T-helper 2 cell treated with Interferon-gamma antibody and Interleukin-4, amounts not matched to agents 5 μg/mL and 100 μg/mL, for 36 hours (primary cell): ENCODE data around the gene UNKL.

Experiments
- DNase-seq: peaks from one replicate; pipeline ENCODE4 v3.0.0; 2021; ENCODE audit warnings: low spot score
- H3K27ac Mint-ChIP-seq: one replicate; pipeline ENCODE4 v1.8.0; 2021; ENCODE audit warnings: mild to moderate bottlenecking, mixed read lengths
- H3K27me3 Mint-ChIP-seq: one replicate; pipeline ENCODE4 v1.8.0; 2021; ENCODE audit warnings: low read depth, mixed read lengths
- H3K36me3 Mint-ChIP-seq: one replicate; pipeline ENCODE4 v1.8.0; 2021; ENCODE audit warnings: low read depth, mixed read lengths
- H3K4me1 Mint-ChIP-seq: one replicate; pipeline ENCODE4 v1.8.0; 2021; ENCODE audit warnings: low read depth, mixed read lengths
- H3K4me3 Mint-ChIP-seq: one replicate; pipeline ENCODE4 v1.8.0; 2022; ENCODE audit warnings: mild to moderate bottlenecking, moderate library complexity, mixed read lengths
- H3K9me3 Mint-ChIP-seq: one replicate; pipeline ENCODE4 v1.8.0; 2021; ENCODE audit warnings: mixed read lengths

Gene UNKL

DNA sequence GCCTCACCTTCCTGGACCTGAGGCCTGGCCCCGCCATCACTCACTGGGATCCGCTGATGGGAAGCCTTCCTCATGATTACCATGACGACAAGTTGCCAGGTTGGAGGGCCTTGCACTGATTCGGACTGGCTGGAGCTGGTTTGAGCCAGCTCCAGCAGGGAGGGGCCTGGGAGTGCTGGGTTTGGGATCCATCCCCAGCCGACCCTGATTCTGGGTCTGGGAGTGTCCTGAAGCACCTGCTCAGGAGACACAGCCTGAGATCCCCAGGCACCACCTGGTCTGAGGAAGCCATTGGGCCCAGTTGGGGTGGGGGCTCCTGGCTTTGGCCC, 86.9 kb downstream of the UNKL start:
- DNase-seq: no peak
- peaks cover 4% of the 10 kb centered on the region for H3K36me3 Mint-ChIP-seq
- H3K27me3 Mint-ChIP-seq: peaks cover 12% of the 10 kb centered on the region
- no peaks in the 10 kb centered on the region for H3K9me3 Mint-ChIP-seq
- H3K27ac Mint-ChIP-seq: no peak overlapping the region
- H3K4me1 Mint-ChIP-seq: peaks cover 10% of the 10 kb centered on the region
- H3K4me3 Mint-ChIP-seq: no peak overlapping the region

- Mint-ChIP-seq H3K4me1 (peaks cover 7% of the 10 kb centered on the region), H3K27me3 (peaks cover 7% of the 10 kb centered on the region), H3K36me3 (peaks cover 7% of the 10 kb centered on the region), H3K27ac (no peak overlapping the region), H3K9me3 (no peaks in the 10 kb centered on the region), H3K4me3 (no peak overlapping the region)
- DNase-seq: no peak
Observed at GRCh38 chr16:1326946-1327618, 87.4 kb downstream of the UNKL start.

- no peak for DNase-seq
- Mint-ChIP-seq H3K36me3 (peaks cover 7% of the 10 kb centered on the region), H3K4me1 (peaks cover 2% of the 10 kb centered on the region), H3K4me3 (no peak overlapping the region), H3K27ac (no peak overlapping the region), H3K9me3 (no peaks in the 10 kb centered on the region), H3K27me3 (peaks cover 2% of the 10 kb centered on the region)
Observed at GRCh38 chr16:1326391-1326790, 88.1 kb downstream of the UNKL start.

GRCh38 chr16:1325673-1326371, 88.7 kb downstream of the UNKL start:
- H3K27ac Mint-ChIP-seq: no peak overlapping the region
- no peak overlapping the region for H3K4me3 Mint-ChIP-seq
- H3K4me1 Mint-ChIP-seq: no peaks in the 10 kb centered on the region
- no peaks in the 10 kb centered on the region for H3K9me3 Mint-ChIP-seq
- no peak for DNase-seq
- H3K27me3 Mint-ChIP-seq: no peaks in the 10 kb centered on the region
- H3K36me3 Mint-ChIP-seq: peaks cover 10% of the 10 kb centered on the region

DNA sequence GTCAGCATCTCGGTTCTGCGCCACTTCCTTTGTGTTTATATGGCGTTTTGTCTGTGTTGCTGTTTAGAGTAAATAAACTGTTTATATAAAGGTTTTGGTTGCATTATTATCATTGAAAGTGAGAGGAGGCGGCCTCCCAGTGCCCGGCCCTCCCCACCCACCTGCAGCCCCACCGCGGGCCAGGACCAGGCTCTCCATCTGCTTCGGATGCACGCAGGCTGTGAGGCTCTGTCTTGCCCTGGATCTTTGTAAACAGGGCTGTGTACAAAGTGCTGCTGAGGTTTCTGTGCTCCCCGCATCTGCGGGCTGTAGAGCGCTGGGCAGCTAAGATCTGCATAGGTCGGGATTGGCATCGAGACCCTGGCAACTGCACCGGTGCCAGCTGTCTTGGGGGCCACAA, 89.2 kb downstream of the UNKL start:
- Mint-ChIP-seq H3K4me1 (no peaks in the 10 kb centered on the region), H3K27ac (no peak overlapping the region), H3K27me3 (no peaks in the 10 kb centered on the region), H3K9me3 (no peaks in the 10 kb centered on the region), H3K4me3 (no peak overlapping the region), H3K36me3 (peaks cover 13% of the 10 kb centered on the region)
- no peak for DNase-seq

DNA sequence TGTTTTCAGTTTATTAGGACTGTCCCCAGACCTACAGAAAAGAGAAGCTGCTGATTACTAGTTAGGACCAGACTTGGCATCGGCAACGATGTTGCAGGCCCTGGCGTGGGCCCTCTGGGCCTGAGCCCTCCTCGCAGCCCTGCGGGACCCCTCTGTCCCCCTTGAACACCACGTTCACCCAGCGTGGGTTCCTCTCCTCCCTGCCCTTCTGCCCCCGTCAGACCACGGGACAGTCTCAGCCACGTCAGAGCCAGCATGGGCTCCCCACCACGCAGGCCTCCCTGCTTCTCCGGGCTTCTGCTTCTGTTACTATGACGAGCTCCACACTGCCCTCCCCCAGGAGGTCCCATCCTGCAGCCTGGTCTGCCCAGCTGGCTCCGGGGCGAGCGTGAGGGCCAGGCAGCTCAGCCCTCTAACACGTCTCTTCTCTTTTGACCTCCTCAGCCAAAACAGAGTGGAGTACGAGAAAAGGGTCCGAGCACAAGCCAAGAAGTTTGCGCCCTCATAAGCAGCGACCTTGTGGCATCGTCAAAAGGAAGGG, 90.1 kb downstream of the UNKL start:
- no peaks in the 10 kb centered on the region for H3K9me3 Mint-ChIP-seq
- no peak overlapping the region for H3K27ac Mint-ChIP-seq
- H3K27me3 Mint-ChIP-seq: no peaks in the 10 kb centered on the region
- DNase-seq: no peak
- peaks cover 22% of the 10 kb centered on the region for H3K36me3 Mint-ChIP-seq
- no peak overlapping the region for H3K4me3 Mint-ChIP-seq
- no peaks in the 10 kb centered on the region for H3K4me1 Mint-ChIP-seq

DNA sequence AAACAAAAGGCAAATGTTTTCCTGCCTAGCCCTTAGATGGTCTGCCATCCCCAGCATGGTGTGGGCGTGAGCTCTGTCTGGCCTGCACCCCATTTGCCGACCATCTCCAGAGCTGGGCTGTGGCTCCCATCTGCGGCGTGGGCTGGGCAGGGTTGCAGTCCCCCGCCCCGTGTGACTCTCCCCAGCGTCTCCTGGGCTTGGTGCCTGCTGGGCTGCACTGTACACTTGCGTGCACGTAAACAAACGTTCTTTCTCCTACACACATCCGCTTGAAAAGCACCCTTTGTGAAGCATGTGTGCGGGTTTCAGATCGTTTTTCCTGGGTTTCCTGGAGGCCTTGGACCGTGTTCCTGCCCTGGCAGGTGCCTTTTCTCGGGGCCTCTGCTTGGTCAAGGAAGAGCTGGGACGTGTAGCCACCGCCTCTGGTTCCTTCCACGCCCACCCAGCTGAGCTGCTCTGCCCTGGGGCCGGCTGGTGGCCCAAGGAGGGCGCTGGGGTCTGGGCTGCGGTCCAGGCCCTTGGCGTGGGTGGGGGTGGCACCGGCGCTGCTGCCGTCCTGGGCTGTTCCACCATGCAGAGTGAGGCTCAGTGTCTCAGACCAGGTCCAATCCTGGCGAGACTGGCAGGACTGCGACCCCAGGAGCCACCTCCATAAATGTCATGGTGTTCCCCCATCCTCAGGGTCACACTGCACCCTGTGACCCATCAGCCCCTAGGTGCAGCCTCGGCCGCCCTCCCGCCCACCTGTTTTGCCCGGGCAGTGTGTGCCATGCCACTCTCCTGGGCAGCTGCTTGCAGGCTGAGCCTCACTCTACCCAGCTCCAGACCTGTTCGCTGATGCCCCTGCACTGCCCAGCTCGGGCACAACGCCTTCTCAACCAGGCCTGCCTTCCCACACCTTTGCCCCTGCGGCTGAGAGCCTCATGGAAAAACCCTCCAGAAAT, 90.9 kb downstream of the UNKL start:
- Mint-ChIP-seq H3K27ac (no peak overlapping the region), H3K36me3 (peaks cover 27% of the 10 kb centered on the region), H3K4me3 (no peak overlapping the region), H3K9me3 (no peaks in the 10 kb centered on the region), H3K27me3 (no peaks in the 10 kb centered on the region), H3K4me1 (no peaks in the 10 kb centered on the region)
- DNase-seq: no peak

- H3K4me3 Mint-ChIP-seq: no peak overlapping the region
- H3K9me3 Mint-ChIP-seq: no peaks in the 10 kb centered on the region
- DNase-seq: no peak
- no peaks in the 10 kb centered on the region for H3K4me1 Mint-ChIP-seq
- H3K36me3 Mint-ChIP-seq: peaks cover 38% of the 10 kb centered on the region
- H3K27ac Mint-ChIP-seq: no peak overlapping the region
- no peaks in the 10 kb centered on the region for H3K27me3 Mint-ChIP-seq
Observed at GRCh38 chr16:1322407-1322806, 92.1 kb downstream of the UNKL start.

DNA sequence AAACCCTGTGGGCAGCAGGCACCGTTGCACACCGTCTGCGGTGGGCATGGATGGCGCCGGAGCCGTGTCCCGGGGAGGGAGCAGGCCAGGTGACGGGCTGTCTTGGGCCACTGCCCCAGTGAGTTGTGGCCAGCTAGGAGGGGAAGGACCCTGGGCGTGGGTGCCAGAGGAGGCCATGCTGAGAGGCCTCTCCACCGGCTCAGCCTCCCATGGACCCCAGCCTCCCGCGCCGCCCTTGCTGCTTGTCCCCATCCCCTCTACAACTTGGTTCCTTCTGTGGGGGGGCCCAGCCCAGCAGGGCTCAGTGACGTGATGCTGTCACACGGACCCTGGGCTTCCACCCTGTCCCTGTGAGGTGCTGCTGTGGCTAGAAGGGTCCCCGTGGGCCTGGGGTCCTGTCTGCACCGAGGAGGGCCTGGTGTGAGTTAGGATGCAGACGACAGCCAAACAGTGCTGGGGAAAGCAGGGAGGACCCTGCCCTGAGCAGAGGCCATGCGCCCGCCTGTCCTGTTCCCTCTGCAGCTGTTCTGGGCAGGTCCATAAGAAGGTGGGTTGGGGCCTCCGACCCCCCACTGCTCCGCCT, 93.8 kb downstream of the UNKL start:
- H3K27ac Mint-ChIP-seq: no peak overlapping the region
- no peaks in the 10 kb centered on the region for H3K4me1 Mint-ChIP-seq

DNA sequence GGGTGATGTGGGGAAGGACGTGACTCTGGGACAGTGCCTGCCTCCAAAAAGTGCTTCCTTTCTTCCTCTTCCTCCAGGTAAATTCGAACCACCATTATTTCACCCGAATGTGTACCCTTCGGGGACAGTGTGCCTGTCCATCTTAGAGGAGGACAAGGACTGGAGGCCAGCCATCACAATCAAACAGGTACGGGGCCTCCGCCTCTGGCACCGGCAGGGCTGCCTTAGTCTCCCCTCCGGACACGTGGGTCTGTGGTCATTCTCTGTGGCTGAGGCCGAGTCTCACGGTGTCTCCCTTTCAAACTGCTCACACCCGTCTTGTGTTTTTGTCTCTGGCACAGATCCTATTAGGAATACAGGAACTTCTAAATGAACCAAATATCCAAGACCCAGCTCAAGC, 94.4 kb downstream of the UNKL start:
- Mint-ChIP-seq H3K27ac (no peak overlapping the region), H3K4me1 (no peaks in the 10 kb centered on the region), H3K9me3 (no peaks in the 10 kb centered on the region), H3K36me3 (peaks cover 55% of the 10 kb centered on the region), H3K4me3 (no peak overlapping the region), H3K27me3 (no peaks in the 10 kb centered on the region)
- DNase-seq: no peak

More for the DNA sequence above, 93.8 kb downstream of the UNKL start:
- Mint-ChIP-seq H3K9me3 (no peaks in the 10 kb centered on the region), H3K36me3 (peaks cover 51% of the 10 kb centered on the region), H3K4me3 (no peak overlapping the region), H3K27me3 (no peaks in the 10 kb centered on the region)
- DNase-seq: no peak

- no peaks in the 10 kb centered on the region for H3K4me1 Mint-ChIP-seq
- no peak overlapping the region for H3K27ac Mint-ChIP-seq
- no peaks in the 10 kb centered on the region for H3K9me3 Mint-ChIP-seq
- no peak overlapping the region for H3K4me3 Mint-ChIP-seq
- H3K27me3 Mint-ChIP-seq: no peaks in the 10 kb centered on the region
- H3K36me3 Mint-ChIP-seq: peaks cover 59% of the 10 kb centered on the region
- no peak for DNase-seq
Observed at GRCh38 chr16:1319041-1319440, 95.5 kb downstream of the UNKL start.

GRCh38 chr16:1318268-1318545, 96.3 kb downstream of the UNKL start:
- no peaks in the 10 kb centered on the region for H3K27me3 Mint-ChIP-seq
- DNase-seq: no peak
- H3K4me3 Mint-ChIP-seq: no peak overlapping the region
- no peaks in the 10 kb centered on the region for H3K4me1 Mint-ChIP-seq
- no peaks in the 10 kb centered on the region for H3K9me3 Mint-ChIP-seq
- no peak overlapping the region for H3K27ac Mint-ChIP-seq
- peaks cover 55% of the 10 kb centered on the region for H3K36me3 Mint-ChIP-seq

DNA sequence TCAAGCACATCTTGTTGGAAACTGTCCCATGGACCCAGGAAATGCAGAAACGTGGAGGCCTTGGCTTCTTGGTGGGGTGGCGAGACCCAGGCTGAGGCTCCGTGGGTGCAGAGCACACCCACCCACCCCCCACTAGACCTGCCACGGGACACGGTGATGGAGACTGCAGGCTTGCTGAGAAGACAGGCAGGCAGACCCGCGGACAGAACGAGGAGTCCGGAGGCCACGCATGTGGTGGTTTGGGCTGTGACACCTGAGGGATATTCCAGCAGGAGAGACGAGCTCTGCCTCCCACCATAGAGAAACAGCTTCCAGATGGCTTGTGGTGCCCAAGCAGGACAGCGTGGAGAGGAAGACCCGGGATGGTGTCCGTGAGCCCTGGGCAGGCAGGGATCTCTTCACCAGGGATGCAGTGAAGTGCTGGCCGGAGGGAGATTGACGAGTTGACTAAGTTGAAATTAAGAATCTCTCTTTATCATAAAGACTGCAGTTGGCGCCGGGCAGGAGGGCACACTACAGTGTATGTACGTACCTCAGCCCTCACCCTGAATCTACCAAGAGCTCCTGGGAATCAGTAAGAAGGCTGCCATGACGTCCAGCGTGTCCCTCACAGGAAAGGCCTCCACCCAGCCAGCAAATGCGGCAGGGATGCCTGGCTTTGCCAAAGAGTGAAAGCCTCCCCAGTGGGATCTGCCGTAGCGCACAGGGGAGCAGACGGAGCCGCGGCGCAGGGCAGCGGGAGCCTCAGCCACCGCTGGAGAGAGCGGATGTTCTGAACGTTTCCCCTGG, 96.8 kb downstream of the UNKL start:
- Mint-ChIP-seq H3K4me1 (peaks cover under 1% of the 10 kb centered on the region), H3K27me3 (no peaks in the 10 kb centered on the region), H3K27ac (no peak overlapping the region), H3K36me3 (peaks cover 57% of the 10 kb centered on the region), H3K4me3 (no peak overlapping the region), H3K9me3 (no peaks in the 10 kb centered on the region)
- no peak for DNase-seq
